GM19240 (cell line): Measurements from ENCODE around the gene HBM.
"Not testable (repeated sequence)": the region's sequence is repeated elsewhere in the genome, so short reads cannot be mapped to it uniquely, and the experiment has no call there.

ENCODE experiments used
- DNase-seq: peaks from one replicate; pipeline ENCODE4 v3.0.0; 2011; ENCODE audit warnings: low spot score; ENCODE audit not compliant: insufficient read length

Gene HBM

DNA sequence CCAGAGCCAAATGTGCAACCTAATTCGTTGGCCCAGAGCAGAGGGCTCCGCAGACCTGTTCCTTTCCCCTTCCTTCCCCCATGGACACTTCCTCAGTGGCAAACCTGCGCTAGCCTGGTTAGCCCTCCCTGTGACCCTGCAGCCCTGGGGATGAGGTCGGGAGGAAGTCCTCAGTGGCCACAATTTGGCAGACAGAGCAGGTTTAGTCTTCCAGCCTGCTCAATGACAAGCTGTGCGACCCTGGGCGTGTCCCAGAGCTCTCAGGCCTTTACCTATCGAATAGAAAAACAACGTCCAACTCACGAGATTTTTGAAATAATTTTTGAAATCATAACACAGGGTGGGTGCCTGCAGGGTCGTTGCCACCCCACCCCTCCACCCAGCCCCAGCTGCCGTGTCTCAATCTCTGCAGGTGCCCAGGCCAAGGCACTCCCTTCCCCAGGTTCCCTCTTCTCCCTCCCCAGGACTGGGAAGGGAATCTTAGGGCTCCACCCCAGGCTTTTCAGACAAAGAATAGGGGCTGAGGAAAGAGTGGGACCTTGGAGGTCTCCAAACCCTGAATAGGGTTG is 1.4 kb downstream of the HBM start:
- no peak for DNase-seq

DNA sequence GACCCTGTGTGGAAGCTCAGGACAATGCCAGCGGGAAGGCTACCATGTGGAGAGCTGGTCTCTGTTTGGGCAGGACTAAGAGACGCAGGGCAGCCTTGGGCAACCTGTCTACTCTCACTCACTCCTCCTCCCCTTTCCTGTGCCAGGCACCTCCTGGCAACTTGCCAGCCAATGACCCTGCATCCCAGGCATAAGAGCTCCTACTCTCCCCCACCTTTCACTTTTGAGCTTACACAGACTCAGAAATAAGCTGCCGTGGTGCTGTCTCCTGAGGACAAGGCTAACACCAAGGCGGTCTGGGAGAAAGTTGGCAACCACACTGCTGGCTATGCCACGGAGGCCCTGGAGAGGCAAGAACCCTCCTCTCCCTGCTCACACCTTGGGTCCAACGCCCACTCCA is 2.6 kb downstream of the HBM start:
- no peak for DNase-seq

DNA sequence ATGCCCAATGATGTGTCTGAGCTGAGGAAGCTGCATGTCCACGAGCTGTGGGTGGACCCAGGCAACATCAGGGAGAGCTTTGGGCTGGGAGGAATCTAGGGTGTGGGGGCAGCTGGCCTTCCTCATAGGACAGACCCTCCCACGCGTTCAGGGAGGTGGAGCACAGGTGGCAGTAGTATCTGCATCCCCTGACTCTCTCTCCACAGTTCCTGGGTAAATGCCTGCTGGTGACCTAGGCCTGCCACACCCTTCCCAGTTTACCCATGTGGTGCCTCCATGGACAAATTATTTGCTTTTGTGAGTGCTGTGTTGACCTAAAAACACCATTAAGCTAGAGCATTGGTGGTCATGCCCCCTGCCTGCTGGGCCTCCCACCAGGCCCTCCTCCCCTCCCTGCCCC is 3.2 kb downstream of the HBM start:
- DNase-seq: no peak

DNA sequence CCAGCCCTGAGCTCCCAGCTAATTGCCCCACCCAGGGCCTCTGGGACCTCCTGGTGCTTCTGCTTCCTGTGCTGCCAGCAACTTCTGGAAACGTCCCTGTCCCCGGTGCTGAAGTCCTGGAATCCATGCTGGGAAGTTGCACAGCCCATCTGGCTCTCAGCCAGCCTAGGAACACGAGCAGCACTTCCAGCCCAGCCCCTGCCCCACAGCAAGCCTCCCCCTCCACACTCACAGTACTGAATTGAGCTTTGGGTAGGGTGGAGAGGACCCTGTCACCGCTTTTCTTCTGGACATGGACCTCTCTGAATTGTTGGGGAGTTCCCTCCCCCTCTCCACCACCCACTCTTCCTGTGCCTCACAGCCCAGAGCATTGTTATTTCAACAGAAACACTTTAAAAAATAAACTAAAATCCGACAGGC is 4.3 kb downstream of the HBM start:
- not testable (repeated sequence) for DNase-seq

DNA sequence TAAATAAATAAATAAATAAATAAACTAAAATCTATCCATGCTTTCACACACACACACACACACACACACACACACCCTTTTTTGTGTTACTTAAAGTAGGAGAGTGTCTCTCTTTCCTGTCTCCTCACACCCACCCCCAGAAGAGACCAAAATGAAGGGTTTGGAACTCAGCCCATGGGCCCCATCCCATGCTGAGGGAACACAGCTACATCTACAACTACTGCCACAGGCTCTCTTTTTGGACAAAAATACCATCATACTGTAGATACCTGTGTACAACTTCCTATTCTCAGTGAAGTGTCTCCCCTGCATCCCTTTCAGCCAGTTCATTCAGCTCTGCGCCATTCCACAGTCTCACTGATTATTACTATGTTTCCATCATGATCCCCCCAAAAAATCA is 5.0 kb downstream of the HBM start:
- DNase-seq: no peak

DNA sequence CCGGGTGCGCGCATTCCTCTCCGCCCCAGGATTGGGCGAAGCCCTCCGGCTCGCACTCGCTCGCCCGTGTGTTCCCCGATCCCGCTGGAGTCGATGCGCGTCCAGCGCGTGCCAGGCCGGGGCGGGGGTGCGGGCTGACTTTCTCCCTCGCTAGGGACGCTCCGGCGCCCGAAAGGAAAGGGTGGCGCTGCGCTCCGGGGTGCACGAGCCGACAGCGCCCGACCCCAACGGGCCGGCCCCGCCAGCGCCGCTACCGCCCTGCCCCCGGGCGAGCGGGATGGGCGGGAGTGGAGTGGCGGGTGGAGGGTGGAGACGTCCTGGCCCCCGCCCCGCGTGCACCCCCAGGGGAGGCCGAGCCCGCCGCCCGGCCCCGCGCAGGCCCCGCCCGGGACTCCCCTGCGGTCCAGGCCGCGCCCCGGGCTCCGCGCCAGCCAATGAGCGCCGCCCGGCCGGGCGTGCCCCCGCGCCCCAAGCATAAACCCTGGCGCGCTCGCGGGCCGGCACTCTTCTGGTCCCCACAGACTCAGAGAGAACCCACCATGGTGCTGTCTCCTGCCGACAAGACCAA is 6.7 kb downstream of the HBM start, which contains the start of gene HBA2:
Gene HBA2, plus strand, starts transcription at position 503 of the 568 bp plus-strand sequence. Its CDS starts 37 bp downstream, at position 540.
- DNase-seq: not testable (repeated sequence)

DNA sequence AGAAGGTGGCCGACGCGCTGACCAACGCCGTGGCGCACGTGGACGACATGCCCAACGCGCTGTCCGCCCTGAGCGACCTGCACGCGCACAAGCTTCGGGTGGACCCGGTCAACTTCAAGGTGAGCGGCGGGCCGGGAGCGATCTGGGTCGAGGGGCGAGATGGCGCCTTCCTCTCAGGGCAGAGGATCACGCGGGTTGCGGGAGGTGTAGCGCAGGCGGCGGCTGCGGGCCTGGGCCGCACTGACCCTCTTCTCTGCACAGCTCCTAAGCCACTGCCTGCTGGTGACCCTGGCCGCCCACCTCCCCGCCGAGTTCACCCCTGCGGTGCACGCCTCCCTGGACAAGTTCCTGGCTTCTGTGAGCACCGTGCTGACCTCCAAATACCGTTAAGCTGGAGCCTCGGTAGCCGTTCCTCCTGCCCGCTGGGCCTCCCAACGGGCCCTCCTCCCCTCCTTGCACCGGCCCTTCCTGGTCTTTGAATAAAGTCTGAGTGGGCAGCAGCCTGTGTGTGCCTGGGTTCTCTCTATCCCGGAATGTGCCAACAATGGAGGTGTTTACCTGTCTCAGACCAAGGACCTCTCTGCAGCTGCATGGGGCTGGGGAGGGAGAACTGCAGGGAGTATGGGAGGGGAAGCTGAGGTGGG is 7.6 kb downstream of the HBM start:
- not testable (repeated sequence) for DNase-seq

DNA sequence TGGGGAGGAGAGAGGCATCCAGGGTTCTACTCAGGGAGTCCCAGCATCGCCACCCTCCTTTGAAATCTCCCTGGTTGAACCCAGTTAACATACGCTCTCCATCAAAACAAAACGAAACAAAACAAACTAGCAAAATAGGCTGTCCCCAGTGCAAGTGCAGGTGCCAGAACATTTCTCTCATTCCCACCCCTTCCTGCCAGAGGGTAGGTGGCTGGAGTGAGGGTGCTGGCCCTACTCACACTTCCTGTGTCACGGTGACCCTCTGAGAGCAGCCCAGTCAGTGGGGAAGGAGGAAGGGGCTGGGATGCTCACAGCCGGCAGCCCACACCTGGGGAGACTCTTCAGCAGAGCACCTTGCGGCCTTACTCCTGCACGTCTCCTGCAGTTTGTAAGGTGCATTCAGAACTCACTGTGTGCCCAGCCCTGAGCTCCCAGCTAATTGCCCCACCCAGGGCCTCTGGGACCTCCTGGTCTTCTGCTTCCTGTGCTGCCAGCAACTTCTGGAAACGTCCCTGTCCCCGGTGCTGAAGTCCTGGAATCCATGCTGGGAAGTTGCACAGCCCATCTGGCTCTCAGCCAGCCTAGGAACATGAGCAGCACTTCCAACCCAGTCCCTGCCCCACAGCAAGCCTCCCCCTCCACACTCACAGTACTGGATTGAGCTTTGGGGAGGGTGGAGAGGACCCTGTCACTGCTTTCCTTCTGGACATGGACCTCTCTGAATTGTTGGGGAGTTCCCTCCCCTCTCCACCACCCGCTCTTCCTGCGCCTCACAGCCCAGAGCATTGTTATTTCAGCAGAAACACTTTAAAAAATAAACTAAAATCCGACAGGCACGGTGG is 8.4 kb downstream of the HBM start:
- not testable (repeated sequence) for DNase-seq

DNA sequence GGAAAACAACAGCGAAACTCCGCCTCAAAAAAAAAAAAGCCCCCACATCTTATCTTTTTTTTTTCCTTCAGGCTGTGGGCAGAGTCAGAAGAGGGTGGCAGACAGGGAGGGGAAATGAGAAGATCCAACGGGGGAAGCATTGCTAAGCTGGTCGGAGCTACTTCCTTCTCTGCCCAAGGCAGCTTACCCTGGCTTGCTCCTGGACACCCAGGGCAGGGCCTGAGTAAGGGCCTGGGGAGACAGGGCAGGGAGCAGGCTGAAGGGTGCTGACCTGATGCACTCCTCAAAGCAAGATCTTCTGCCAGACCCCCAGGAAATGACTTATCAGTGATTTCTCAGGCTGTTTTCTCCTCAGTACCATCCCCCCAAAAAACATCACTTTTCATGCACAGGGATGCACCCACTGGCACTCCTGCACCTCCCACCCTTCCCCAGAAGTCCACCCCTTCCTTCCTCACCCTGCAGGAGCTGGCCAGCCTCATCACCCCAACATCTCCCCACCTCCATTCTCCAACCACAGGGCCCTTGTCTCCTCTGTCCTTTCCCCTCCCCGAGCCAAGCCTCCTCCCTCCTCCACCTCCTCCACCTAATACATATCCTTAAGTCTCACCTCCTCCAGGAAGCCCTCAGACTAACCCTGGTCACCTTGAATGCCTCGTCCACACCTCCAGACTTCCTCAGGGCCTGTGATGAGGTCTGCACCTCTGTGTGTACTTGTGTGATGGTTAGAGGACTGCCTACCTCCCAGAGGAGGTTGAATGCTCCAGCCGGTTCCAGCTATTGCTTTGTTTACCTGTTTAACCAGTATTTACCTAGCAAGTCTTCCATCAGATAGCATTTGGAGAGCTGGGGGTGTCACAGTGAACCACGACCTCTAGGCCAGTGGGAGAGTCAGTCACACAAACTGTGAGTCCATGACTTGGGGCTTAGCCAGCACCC is 9.5 kb downstream of the HBM start:
- no peak for DNase-seq

DNA sequence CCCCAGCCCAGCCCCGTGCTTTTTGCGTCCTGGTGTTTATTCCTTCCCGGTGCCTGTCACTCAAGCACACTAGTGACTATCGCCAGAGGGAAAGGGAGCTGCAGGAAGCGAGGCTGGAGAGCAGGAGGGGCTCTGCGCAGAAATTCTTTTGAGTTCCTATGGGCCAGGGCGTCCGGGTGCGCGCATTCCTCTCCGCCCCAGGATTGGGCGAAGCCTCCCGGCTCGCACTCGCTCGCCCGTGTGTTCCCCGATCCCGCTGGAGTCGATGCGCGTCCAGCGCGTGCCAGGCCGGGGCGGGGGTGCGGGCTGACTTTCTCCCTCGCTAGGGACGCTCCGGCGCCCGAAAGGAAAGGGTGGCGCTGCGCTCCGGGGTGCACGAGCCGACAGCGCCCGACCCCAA is 10.2 kb downstream of the HBM start:
- DNase-seq: not testable (repeated sequence)

DNA sequence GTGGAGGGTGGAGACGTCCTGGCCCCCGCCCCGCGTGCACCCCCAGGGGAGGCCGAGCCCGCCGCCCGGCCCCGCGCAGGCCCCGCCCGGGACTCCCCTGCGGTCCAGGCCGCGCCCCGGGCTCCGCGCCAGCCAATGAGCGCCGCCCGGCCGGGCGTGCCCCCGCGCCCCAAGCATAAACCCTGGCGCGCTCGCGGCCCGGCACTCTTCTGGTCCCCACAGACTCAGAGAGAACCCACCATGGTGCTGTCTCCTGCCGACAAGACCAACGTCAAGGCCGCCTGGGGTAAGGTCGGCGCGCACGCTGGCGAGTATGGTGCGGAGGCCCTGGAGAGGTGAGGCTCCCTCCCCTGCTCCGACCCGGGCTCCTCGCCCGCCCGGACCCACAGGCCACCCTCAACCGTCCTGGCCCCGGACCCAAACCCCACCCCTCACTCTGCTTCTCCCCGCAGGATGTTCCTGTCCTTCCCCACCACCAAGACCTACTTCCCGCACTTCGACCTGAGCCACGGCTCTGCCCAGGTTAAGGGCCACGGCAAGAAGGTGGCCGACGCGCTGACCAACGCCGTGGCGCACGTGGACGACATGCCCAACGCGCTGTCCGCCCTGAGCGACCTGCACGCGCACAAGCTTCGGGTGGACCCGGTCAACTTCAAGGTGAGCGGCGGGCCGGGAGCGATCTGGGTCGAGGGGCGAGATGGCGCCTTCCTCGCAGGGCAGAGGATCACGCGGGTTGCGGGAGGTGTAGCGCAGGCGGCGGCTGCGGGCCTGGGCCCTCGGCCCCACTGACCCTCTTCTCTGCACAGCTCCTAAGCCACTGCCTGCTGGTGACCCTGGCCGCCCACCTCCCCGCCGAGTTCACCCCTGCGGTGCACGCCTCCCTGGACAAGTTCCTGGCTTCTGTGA is 11.0 kb downstream of the HBM start, which contains the start of gene HBA1:
Gene HBA1, plus strand, starts transcription at position 204 of the 906 bp plus-strand sequence. Its CDS starts 37 bp downstream, at position 241.
- not testable (repeated sequence) for DNase-seq

DNA sequence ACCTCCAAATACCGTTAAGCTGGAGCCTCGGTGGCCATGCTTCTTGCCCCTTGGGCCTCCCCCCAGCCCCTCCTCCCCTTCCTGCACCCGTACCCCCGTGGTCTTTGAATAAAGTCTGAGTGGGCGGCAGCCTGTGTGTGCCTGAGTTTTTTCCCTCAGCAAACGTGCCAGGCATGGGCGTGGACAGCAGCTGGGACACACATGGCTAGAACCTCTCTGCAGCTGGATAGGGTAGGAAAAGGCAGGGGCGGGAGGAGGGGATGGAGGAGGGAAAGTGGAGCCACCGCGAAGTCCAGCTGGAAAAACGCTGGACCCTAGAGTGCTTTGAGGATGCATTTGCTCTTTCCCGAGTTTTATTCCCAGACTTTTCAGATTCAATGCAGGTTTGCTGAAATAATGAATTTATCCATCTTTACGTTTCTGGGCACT is 11.6 kb downstream of the HBM start:
- no peak for DNase-seq

DNA sequence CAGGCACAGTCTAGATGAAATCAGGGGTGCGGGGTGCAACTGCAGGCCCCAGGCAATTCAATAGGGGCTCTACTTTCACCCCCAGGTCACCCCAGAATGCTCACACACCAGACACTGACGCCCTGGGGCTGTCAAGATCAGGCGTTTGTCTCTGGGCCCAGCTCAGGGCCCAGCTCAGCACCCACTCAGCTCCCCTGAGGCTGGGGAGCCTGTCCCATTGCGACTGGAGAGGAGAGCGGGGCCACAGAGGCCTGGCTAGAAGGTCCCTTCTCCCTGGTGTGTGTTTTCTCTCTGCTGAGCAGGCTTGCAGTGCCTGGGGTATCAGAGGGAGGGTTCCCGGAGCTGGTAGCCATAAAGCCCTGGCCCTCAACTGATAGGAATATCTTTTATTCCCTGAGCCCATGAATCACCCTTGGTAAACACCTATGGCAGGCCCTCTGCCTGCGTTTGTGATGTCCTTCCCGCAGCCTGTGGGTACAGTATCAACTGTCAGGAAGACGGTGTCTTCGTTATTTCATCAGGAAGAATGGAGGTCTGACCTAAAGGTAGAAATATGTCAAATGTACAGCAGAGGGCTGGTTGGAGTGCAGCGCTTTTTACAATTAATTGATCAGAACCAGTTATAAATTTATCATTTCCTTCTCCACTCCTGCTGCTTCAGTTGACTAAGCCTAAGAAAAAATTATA is 12.3 kb downstream of the HBM start:
- DNase-seq: no peak

DNA sequence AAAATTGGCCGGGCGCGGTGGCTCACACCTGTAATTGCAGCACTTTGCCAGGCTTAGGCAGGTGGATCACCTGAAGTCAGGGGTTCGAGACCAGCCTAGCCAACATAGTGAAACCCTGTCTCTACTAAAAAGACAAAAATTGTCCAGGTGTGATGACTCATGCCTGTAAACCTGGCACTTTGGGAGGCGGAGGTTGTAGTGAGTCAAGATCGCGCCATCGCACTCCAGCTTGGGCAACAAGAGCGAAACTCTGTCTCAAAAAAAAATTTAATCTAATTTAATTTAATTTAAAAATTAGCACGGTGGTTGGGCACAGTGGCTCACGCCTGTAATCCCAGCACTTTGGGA is 12.9 kb downstream of the HBM start:
- no peak for DNase-seq

DNA sequence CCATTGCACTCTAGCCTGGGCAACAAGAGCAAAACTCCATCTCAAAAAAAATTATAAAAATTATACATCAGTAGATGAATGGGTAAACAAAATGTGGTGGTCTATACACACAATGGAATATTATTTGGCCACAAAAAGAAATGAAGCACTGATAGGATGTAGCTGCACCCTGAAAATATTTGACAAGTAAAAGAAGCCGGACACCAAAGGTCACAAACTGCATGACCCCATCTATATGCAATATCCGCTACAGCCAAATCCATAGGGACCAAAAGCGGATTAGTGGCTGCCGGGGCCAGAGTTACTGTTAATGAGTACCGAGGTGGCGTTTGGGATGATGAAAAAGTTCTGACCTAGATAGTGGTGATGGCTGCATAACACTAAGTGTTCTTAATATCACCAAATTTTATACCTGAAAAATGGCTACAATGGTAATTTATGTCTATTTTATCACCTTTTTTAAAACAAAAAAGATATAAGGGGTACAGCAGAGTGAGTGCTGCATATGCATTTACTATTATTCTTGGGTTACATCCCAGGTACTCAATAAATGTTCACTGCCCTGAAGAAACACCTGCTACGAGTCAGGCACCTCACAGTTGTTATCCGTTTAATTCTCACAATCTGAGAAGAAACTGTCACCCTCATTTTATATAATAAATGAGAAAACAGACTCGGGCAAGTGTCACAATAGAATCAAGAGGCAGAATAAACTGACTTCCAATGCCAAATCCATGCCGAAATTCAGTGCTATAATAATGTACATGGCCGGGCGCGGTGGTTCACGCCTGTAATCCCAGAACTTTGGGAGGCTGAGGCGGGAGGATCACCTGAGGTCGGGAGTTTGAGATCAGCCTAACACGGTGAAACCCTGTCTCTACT is 13.7 kb downstream of the HBM start:
- DNase-seq: no peak

DNA sequence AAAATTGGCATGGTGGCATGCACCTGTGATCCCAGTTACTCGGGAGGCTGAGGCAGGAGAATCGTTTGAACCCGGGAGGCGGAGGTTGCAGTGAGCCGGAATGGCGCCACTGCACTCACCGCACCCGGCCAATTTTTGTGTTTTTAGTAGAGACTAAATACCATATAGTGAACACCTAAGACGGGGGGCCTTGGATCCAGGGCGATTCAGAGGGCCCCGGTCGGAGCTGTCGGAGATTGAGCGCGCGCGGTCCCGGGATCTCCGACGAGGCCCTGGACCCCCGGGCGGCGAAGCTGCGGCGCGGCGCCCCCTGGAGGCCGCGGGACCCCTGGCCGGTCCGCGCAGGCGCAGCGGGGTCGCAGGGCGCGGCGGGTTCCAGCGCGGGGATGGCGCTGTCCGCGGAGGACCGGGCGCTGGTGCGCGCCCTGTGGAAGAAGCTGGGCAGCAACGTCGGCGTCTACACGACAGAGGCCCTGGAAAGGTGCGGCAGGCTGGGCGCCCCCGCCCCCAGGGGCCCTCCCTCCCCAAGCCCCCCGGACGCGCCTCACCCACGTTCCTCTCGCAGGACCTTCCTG is 14.4 kb downstream of the HBM start, which contains the start of gene HBQ1:
Gene HBQ1, plus strand, starts transcription at position 359 of the 575 bp plus-strand sequence. Its CDS starts 28 bp downstream, at position 387.
- no peak for DNase-seq

DNA sequence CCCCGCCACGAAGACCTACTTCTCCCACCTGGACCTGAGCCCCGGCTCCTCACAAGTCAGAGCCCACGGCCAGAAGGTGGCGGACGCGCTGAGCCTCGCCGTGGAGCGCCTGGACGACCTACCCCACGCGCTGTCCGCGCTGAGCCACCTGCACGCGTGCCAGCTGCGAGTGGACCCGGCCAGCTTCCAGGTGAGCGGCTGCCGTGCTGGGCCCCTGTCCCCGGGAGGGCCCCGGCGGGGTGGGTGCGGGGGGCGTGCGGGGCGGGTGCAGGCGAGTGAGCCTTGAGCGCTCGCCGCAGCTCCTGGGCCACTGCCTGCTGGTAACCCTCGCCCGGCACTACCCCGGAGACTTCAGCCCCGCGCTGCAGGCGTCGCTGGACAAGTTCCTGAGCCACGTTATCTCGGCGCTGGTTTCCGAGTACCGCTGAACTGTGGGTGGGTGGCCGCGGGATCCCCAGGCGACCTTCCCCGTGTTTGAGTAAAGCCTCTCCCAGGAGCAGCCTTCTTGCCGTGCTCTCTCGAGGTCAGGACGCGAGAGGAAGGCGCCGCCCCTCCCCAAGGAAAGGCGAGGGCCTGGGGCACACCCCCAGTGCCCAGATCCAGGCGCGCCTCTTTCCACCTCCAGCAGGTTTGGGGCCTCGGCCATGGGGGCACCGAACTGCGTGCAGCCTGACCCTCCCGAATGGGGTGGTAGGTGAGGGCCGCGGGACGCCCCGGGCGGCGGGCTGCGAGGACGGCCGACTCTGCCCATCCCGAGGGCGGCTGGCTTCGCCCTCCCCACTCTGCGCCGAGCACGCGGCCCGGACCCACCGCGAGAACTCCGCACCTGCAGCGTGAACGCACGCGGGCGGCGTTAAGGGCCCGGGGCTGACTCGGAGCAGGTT is 15.1 kb downstream of the HBM start:
- DNase-seq: peak; percentile 91
